Common myeloid progenitor, CD34-positive (primary cell): Measurements from ENCODE around the gene MRPL28.
A peak's percentile ranks its signal among the peaks of the same experiment; 100 is the strongest.

ENCODE experiments used
- CTCF ChIA-PET: fragments of 350-600 bp; sonication (Branson Sonifier 250); formaldehyde crosslinking; loops from one replicate; lab custom pipeline; 2021; ENCODE audit warnings: antibody characterized with exemption; lab: Charles Lee
- POLR2A ChIA-PET: fragments of 350-600 bp; sonication (Branson Sonifier 250); formaldehyde crosslinking; loops from one replicate; lab custom pipeline; 2021; ENCODE audit warnings: antibody characterized with exemption; lab: Charles Lee
- DNase-seq, 3 donors: peaks; one replicate each; pipeline versions ENCODE4 v3.0.0 to v3.0.0-alpha.2; 2013
- H3K27ac ChIP-seq, 2 experiments: 1 replicate in 1 of 2; 2 replicates in 1 of 2; pipeline ENCODE4 v1.7.0; 2013; ENCODE audit warnings: inconsistent platforms in 2 of 2, low read length in 2 of 2, mild to moderate bottlenecking in 2 of 2, low read depth in 1 of 2, moderate library complexity in 1 of 2; ENCODE audit not compliant: severe bottlenecking in 2 of 2, insufficient read depth in 1 of 2, poor library complexity in 1 of 2
- H3K27me3 ChIP-seq, 5 experiments: replicated peaks in 2 of 5; 1 replicate in 3 of 5; 2 replicates in 2 of 5; pipeline versions ENCODE4 v1.6.1 to v1.7.0; 2013; ENCODE audit warnings: low read length in 4 of 5, mild to moderate bottlenecking in 2 of 5, moderate library complexity in 2 of 5, inconsistent platforms in 1 of 5; ENCODE audit not compliant: insufficient read depth in 5 of 5, control insufficient read depth in 4 of 5
- H3K36me3 ChIP-seq, 4 experiments: 1 replicate in 2 of 4; 2 replicates in 2 of 4; pipeline versions ENCODE4 v1.6.1 to v1.7.0; 2013; ENCODE audit warnings: low read length in 3 of 4, control low read depth in 1 of 4, mild to moderate bottlenecking in 1 of 4; ENCODE audit not compliant: control insufficient read depth in 4 of 4, insufficient read depth in 4 of 4
- H3K4me1 ChIP-seq, 4 experiments: 1 replicate in 3 of 4; 2 replicates in 1 of 4; pipeline versions ENCODE4 v1.6.1 to v1.7.1; 2013; ENCODE audit warnings: low read length in 3 of 4, mild to moderate bottlenecking in 3 of 4, control low read depth in 1 of 4, inconsistent platforms in 1 of 4, moderate library complexity in 1 of 4; ENCODE audit not compliant: control insufficient read depth in 4 of 4, insufficient read depth in 4 of 4; ENCODE audit errors: control extremely low read depth in 1 of 4
- H3K4me3 ChIP-seq, 7 experiments: 1 replicate in 4 of 7; 2 replicates in 3 of 7; pipeline versions ENCODE4 v1.5.1 to v1.7.0; 2013; ENCODE audit warnings: mild to moderate bottlenecking in 7 of 7, low read length in 6 of 7, moderate library complexity in 6 of 7, inconsistent platforms in 2 of 7, low read depth in 2 of 7, control low read depth in 1 of 7; ENCODE audit not compliant: insufficient read depth in 4 of 7, control insufficient read depth in 1 of 7; ENCODE audit errors: extremely low read depth in 1 of 7
- H3K9me3 ChIP-seq, 5 experiments: 1 replicate in 4 of 5; 2 replicates in 1 of 5; pipeline versions ENCODE4 v1.6.1 to v1.7.1; 2013; ENCODE audit warnings: low read length in 4 of 5, mild to moderate bottlenecking in 2 of 5, inconsistent platforms in 1 of 5, low read depth in 1 of 5, moderate library complexity in 1 of 5; ENCODE audit not compliant: control insufficient read depth in 4 of 5, insufficient read depth in 2 of 5; ENCODE audit errors: control extremely low read depth in 1 of 5
- WGBS: methylation state at CpG from one replicate; pipeline ENCODE4 v1.1.5; 2013; ENCODE audit not compliant: insufficient coverage; 5-methylcytosine and 5-hydroxymethylcytosine counted together

The MRPL28 gene

GRCh38 chr16:321532-321931 is 48.8 kb downstream of the MRPL28 start:
- peak overlapping the region in 1 of 2 experiments; percentile 16 for H3K27ac ChIP-seq
- ChIA-PET CTCF (interaction anchor here (1.1 to 1.8 kb wide), 3 partner anchors 15 to 29 kb away, joined by 3 to 4 read pairs (median 3); no protein-coding TSS in a partner anchor), POLR2A (no interaction called here)
- no peak for DNase-seq
- H3K9me3 ChIP-seq = no peaks in the 10 kb centered on the region
- peaks cover 1 to 29% (median 25%) of the 10 kb centered on the region in 4 experiments for H3K4me1 ChIP-seq
- no peaks in the 10 kb centered on the region for H3K27me3 ChIP-seq
- WGBS = 95% methylated on average over 7 of the region's 9 CpGs
- peaks cover 0 to 30% (median 20%) of the 10 kb centered on the region in 4 experiments for H3K36me3 ChIP-seq
- no peak overlapping the region for H3K4me3 ChIP-seq

- 100% methylated on average over 2 of the region's 5 CpGs for WGBS
- Histone ChIP-seq H3K4me1 (peaks cover under 1 to 22% (median 15%) of the 10 kb centered on the region in 4 experiments), H3K27ac (no peak overlapping the region), H3K9me3 (no peaks in the 10 kb centered on the region), H3K4me3 (no peak overlapping the region), H3K27me3 (no peaks in the 10 kb centered on the region), H3K36me3 (peaks cover 0 to 30% (median 21%) of the 10 kb centered on the region in 4 experiments)
- POLR2A ChIA-PET = no interaction called here
- CTCF ChIA-PET = interaction anchor here (1.1 to 1.4 kb wide), 2 partner anchors 16 to 85 kb away, joined by 3 to 4 read pairs; no protein-coding TSS in a partner anchor
- no peak for DNase-seq
Observed at GRCh38 chr16:320206-320605, 50.1 kb downstream of the MRPL28 start.

- ChIA-PET CTCF (interaction anchor here (0.7 to 1.5 kb wide), 2 partner anchors 13 to 99 kb away, joined by 4 read pairs; no protein-coding TSS in a partner anchor), POLR2A (no interaction called here)
- H3K4me1 ChIP-seq = peaks cover 0 to 9% (median under 1%) of the 10 kb centered on the region in 4 experiments
- WGBS = 97% methylated on average over 17 of the region's 22 CpGs
- no peak overlapping the region for H3K4me3 ChIP-seq
- peak in 1 of 3 donors; percentile 22 for DNase-seq
- H3K36me3 ChIP-seq = peaks cover 4 to 44% (median 31%) of the 10 kb centered on the region in 4 experiments
- no peak overlapping the region for H3K27ac ChIP-seq
- H3K27me3 ChIP-seq = no peaks in the 10 kb centered on the region
- H3K9me3 ChIP-seq = no peaks in the 10 kb centered on the region
Observed at GRCh38 chr16:318628-319027, 51.7 kb downstream of the MRPL28 start.

DNA sequence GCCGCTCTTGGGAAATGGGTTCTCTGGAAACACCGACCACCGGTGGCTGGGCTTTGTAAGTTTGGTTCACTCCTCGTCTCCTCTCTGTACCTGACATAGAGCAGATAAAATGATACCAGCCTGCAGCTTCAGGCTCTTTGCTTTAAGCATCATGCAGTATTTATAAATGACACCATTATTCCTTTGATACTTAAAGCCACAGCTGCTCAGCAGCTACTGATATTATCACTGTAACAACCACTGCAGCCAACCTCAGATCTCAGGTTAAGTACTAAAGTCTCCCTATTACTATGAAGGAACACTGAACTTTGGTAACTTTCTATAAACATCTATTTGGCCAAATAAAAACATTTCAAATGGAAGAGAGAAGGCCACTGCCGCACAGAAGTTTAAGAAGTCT is 52.8 kb downstream of the MRPL28 start:
- 98% methylated on average over 5 of the region's 5 CpGs for WGBS
- Histone ChIP-seq H3K27me3 (no peaks in the 10 kb centered on the region), H3K27ac (no peak overlapping the region), H3K36me3 (peaks cover 6 to 54% (median 40%) of the 10 kb centered on the region in 4 experiments), H3K9me3 (no peaks in the 10 kb centered on the region), H3K4me3 (no peak overlapping the region), H3K4me1 (peaks cover 0 to 9% (median 0%) of the 10 kb centered on the region in 4 experiments)
- ChIA-PET CTCF (interaction anchor here (1.5 kb wide), 1 partner anchor 12 kb away, joined by 4 read pairs; no protein-coding TSS in a partner anchor), POLR2A (no interaction called here)
- no peak for DNase-seq
